ENCODE measurements around the gene IGSF9. TPM values are rescaled to one million over a fixed set of nuclear protein-coding genes. Genes with fewer than 3 reads are reported as not detected.

Gene IGSF9
- total and polyA plus RNA-seq, 10 of the 15 experiments (the other 5 are each of a cell fraction or from before 2014, with no cell fraction given) = 0.04 to 0.07 TPM; not detected in 8

- ATAC-seq (no peak), DNase-seq (ENCODE audit: low read depth, low spot score) (no peak), FAIRE-seq (no peak)
- Histone ChIP-seq H3K4me3 (no peak overlapping the region), H3K9me3 (replicated peaks; ENCODE audit: control insufficient read depth, insufficient read depth, low read length) (no peaks in the 10 kb centered on the region), H3K79me2 (ENCODE audit: control insufficient read depth, insufficient read depth, low read length) (no peaks in the 10 kb centered on the region), H2AFZ (ENCODE audit: control insufficient read depth, low read depth, low read length) (no peak overlapping the region), H3K27me3 (replicated peaks in 1 of 2; ENCODE audit: control insufficient read depth in 2 of 2, insufficient read depth in 2 of 2, low read length in 1 of 2) (peaks cover 0 to 6% of the 10 kb centered on the region in 2 experiments; a peak in 2 of 4 replicates), H3K9ac (ENCODE audit: control insufficient read depth, insufficient read depth, low read length) (no peak overlapping the region), H3K36me3 (ENCODE audit: control insufficient read depth in 2 of 2, insufficient read depth in 2 of 2, low read length in 1 of 2) (no peaks in the 10 kb centered on the region), H4K20me1 (ENCODE audit: control insufficient read depth, insufficient read depth) (no peaks in the 10 kb centered on the region), H3K4me2 (ENCODE audit: control insufficient read depth, insufficient read depth) (peak overlapping the region; percentile 2; the same call in 1 of the 2 replicates), H3K4me1 (ENCODE audit: control insufficient read depth, insufficient read depth, low read length) (peaks cover 23% of the 10 kb centered on the region), H3K27ac (ENCODE audit: control insufficient read depth, insufficient read depth) (no peak overlapping the region)
- TF ChIP-seq JUNB (IDR thresholded peaks at IDR 0.05) = no peak
- no peak for TF ChIP-seq BCL11A (IDR thresholded peaks at IDR 0.05; ENCODE audit: low read depth, low read length)
- no peak for TF ChIP-seq DPF2 (IDR thresholded peaks at IDR 0.05)
- TF ChIP-seq ASH2L (IDR thresholded peaks at IDR 0.05; ENCODE audit: borderline replicate concordance, low read depth) = no peak
- TF ChIP-seq TAF1 (IDR thresholded peaks at IDR 0.05; ENCODE audit: borderline replicate concordance, low read depth, low read length) = no peak
- TF ChIP-seq MXI1 (IDR thresholded peaks at IDR 0.05; ENCODE audit: low read depth, low read length) = no peak
- no peak for TF ChIP-seq SP1 (IDR thresholded peaks at IDR 0.05; ENCODE audit: low read depth, low read length)
- TF ChIP-seq, protein P1, sequence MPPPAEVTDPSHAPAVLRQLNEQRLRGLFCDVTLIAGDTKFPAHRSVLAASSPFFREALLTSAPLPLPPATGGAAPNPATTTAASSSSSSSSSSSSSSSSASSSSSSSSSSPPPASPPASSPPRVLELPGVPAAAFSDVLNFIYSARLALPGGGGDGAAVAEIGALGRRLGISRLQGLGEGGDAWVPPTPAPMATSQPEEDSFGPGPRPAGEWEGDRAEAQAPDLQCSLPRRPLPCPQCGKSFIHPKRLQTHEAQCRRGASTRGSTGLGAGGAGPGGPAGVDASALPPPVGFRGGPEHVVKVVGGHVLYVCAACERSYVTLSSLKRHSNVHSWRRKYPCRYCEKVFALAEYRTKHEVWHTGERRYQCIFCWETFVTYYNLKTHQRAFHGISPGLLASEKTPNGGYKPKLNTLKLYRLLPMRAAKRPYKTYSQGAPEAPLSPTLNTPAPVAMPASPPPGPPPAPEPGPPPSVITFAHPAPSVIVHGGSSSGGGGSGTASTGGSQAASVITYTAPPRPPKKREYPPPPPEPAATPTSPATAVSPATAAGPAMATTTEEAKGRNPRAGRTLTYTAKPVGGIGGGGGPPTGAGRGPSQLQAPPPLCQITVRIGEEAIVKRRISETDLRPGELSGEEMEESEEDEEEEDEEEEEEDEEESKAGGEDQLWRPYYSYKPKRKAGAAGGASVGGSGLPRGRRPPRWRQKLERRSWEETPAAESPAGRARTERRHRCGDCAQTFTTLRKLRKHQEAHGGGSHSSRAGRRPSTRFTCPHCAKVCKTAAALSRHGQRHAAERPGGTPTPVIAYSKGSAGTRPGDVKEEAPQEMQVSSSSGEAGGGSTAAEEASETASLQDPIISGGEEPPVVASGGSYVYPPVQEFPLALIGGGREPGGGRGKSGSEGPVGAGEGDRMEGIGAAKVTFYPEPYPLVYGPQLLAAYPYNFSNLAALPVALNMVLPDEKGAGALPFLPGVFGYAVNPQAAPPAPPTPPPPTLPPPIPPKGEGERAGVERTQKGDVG (CRISPR knock-in tag; IDR thresholded peaks at IDR 0.05) = no peak
- TF ChIP-seq GATAD2B (conservative IDR thresholded peaks at IDR 0.05; ENCODE audit: low read depth) = no peak
- TF ChIP-seq GABPA (IDR thresholded peaks at IDR 0.05; ENCODE audit: low read depth) = no peak
- TF ChIP-seq NRF1 (conservative IDR thresholded peaks at IDR 0.05; ENCODE audit: low read depth, low read length) = no peak
- TF ChIP-seq HDAC6 (IDR thresholded peaks at IDR 0.05; ENCODE audit: unreplicated experiment) = no peak
- no peak for TF ChIP-seq ATF7 (IDR thresholded peaks at IDR 0.05; ENCODE audit: low read depth)
- no peak for TF ChIP-seq CUX1 (IDR thresholded peaks at IDR 0.05; ENCODE audit: insufficient replicate concordance, low read depth, low read length)
- ChIA-PET CTCF (interaction anchor here (0.9 to 22.4 kb wide), 8 partner anchors 13 to 142 kb away, joined by 3 to 422 read pairs (median 12); partner anchors contain the start of gene TAGLN2), RAD21 (ENCODE audit: unreplicated experiment) (interaction anchor here (1.6 to 12.4 kb wide), 2 partner anchors 71 to 141 kb away, joined by 3 to 113 read pairs; no protein-coding TSS in a partner anchor), SMC1A (ENCODE audit: uncharacterized antibody, unreplicated experiment) (interaction anchor here (0.9 to 9.2 kb wide), 4 partner anchors 33 to 138 kb away, joined by 3 to 122 read pairs (median 4); no protein-coding TSS in a partner anchor), POLR2A (interaction anchor here (0.6 kb wide), 1 partner anchor 68 kb away, joined by 3 read pairs; no protein-coding TSS in a partner anchor)
- in situ Hi-C loops (cut with MboI) (loop anchor here (5.0 kb wide), 1 partner anchor 70 kb away; no protein-coding TSS in a partner anchor), intact Hi-C loops (cut with micrococcal nuclease; ENCODE audit: unreplicated experiment) (loop anchor here (2.0 kb wide), 1 partner anchor 148 kb away; no protein-coding TSS in a partner anchor)
- 0% methylated on average over 4 of the region's 4 CpGs for WGBS (ENCODE audit: insufficient coverage, insufficient replicate concordance, low lambda C conversion rate, missing lambda C conversion rate)
- BruUV-seq (replicated peaks) = no TSS peak
Observed at GRCh38 chr1:159937054-159937750, 8.2 kb downstream of the IGSF9 start.
